22Rv1 (cell line): Measurements from ENCODE around the gene PRDM16.

ENCODE experiments used
- H3K27ac ChIP-seq: fragments of 450-650 bp; 2 replicates; pipeline ENCODE4 v1.5.1; 2017
- CTCF ChIP-seq: fragments of 450-650 bp; IDR thresholded peaks from 2 replicates; pipeline ENCODE4 v1.5.1; 2017; ENCODE audit warnings: mild to moderate bottlenecking
- ZFX ChIP-seq: fragments of 450-650 bp; IDR thresholded peaks from 2 replicates; pipeline ENCODE4 v1.6.1; 2017; ENCODE audit warnings: antibody characterized with exemption, borderline replicate concordance

PRDM16 gene

GRCh38 chr1:3377604-3378279, 308.7 kb downstream of the PRDM16 start:
- TF ChIP-seq ZFX (no peak), CTCF (no peak)
- H3K27ac ChIP-seq = no peak overlapping the region

- TF ChIP-seq CTCF = no peak
- TF ChIP-seq ZFX = no peak
- no peak overlapping the region for H3K27ac ChIP-seq
Measured at GRCh38 chr1:3378411-3379208, 309.6 kb downstream of the PRDM16 start.

- no peak overlapping the region for H3K27ac ChIP-seq
Measured at GRCh38 chr1:3379934-3380333, 310.9 kb downstream of the PRDM16 start.

GRCh38 chr1:3380469-3380868, 311.5 kb downstream of the PRDM16 start:
- TF ChIP-seq CTCF (no peak), ZFX (no peak)
- H3K27ac ChIP-seq = no peak overlapping the region

More at GRCh38 chr1:3379934-3380333, 310.9 kb downstream of the PRDM16 start:
- TF ChIP-seq CTCF = no peak
- TF ChIP-seq ZFX = no peak

GRCh38 chr1:3381901-3382300, 312.9 kb downstream of the PRDM16 start:
- TF ChIP-seq ZFX (no peak), CTCF (no peak)
- no peak overlapping the region for H3K27ac ChIP-seq

- no peak overlapping the region for H3K27ac ChIP-seq
- TF ChIP-seq ZFX (no peak), CTCF (no peak)
Measured at GRCh38 chr1:3382326-3383057, 313.5 kb downstream of the PRDM16 start.
